ENCODE data around the gene IDS. TPM values are rescaled to one million over a fixed set of nuclear protein-coding genes. Genes with fewer than 3 reads are reported as not detected.

The IDS gene
- total and polyA plus RNA-seq, 9 donors = 53.3 to 122 (median 76.1) TPM

DNA sequence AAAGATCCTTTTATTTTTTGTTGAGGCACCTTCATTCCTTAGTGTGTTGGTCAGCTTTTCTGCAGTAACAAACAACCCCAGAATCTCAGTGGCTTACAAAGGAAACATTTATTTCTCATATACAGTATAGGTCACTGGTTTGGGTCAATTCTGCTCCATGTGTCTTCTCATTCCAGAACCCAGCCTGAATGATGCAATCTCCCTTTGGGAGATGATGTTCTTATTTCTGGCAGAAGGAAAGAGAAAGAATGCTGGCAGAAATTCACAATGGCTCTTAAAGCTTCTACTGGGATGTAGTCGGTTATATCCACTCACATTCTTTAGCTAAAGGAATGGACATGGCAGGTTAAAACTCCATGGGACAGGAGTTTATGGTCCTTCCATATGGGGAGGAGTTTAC is 42.3 kb downstream of the IDS start:
- Histone ChIP-seq H3K9me3 (no peaks in the 10 kb centered on the region), H3K27ac (no peak overlapping the region), H3K27me3 (no peaks in the 10 kb centered on the region), H3K4me1 (ENCODE audit: insufficient read depth) (no peaks in the 10 kb centered on the region), H3K36me3 (no peaks in the 10 kb centered on the region), H3K4me3 (no peak overlapping the region)
- TF ChIP-seq EP300 (IDR thresholded peaks at IDR 0.05) (no peak), POLR2A (IDR thresholded peaks at IDR 0.05) (no peak)
- TF ChIP-seq, protein P1, sequence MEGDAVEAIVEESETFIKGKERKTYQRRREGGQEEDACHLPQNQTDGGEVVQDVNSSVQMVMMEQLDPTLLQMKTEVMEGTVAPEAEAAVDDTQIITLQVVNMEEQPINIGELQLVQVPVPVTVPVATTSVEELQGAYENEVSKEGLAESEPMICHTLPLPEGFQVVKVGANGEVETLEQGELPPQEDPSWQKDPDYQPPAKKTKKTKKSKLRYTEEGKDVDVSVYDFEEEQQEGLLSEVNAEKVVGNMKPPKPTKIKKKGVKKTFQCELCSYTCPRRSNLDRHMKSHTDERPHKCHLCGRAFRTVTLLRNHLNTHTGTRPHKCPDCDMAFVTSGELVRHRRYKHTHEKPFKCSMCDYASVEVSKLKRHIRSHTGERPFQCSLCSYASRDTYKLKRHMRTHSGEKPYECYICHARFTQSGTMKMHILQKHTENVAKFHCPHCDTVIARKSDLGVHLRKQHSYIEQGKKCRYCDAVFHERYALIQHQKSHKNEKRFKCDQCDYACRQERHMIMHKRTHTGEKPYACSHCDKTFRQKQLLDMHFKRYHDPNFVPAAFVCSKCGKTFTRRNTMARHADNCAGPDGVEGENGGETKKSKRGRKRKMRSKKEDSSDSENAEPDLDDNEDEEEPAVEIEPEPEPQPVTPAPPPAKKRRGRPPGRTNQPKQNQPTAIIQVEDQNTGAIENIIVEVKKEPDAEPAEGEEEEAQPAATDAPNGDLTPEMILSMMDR (IDR thresholded peaks at IDR 0.05) = no peak
- 24 to 54% (median 45%) methylated on average over 1 of the region's 1 CpG for WGBS, 3 donors
- DNase-seq = no peak
- intact Hi-C loops (cut with DNase I) = no loop called here

DNA sequence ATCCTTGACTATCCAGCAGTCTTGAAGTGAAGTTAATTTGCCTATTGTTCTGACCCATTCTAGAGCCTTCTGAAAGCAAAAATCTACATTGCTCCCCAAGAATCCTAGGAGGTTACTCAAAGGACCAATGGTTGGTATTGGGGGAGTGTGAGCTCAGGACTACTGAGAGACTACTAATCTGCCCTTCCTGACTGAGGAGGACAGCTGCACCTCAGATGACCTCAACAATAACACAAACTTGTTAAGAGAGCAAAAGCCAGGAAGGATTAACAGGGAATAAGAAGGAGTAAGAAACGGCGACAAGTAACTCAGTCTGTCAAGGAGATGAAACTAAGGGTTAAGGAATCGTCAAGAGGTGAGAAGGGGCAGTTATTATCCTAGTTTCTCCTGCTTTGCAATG is 43.4 kb downstream of the IDS start:
- no peak overlapping the region for H3K4me3 ChIP-seq
- 54 to 62% (median 55%) methylated on average over 3 of the region's 3 CpGs for WGBS, 3 donors
- intact Hi-C loops (cut with DNase I) = no loop called here

DNA sequence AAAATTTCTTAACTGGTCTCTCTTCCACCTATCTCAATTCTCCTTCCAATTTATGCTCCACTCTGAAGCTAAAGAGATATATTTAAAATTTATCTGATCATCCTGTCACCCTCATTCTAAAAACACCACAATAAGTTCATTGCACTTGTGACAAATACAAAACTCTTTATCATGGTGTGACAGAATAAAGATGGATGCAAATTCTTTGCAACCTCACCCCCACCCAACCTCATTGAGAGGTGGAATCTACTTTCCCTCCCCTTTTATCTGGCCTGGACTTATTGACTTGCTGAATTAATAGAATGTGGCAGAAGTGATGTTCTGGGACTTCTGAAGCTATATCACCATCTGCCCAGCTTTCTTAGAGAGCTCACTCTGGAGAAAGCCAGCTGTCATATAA is 46.5 kb downstream of the IDS start:
- Histone ChIP-seq H3K27ac (no peak overlapping the region), H3K4me1 (ENCODE audit: insufficient read depth) (no peaks in the 10 kb centered on the region), H3K4me3 (no peak overlapping the region), H3K27me3 (no peaks in the 10 kb centered on the region), H3K36me3 (no peaks in the 10 kb centered on the region), H3K9me3 (no peaks in the 10 kb centered on the region)
- intact Hi-C loops (cut with DNase I) = no loop called here
- TF ChIP-seq, protein P1 (IDR thresholded peaks at IDR 0.05) = no peak
- TF ChIP-seq EP300 (IDR thresholded peaks at IDR 0.05) = no peak
- no peak for TF ChIP-seq POLR2A (IDR thresholded peaks at IDR 0.05)
- no peak for DNase-seq

More for the DNA sequence above, 43.4 kb downstream of the IDS start:
- no peaks in the 10 kb centered on the region for H3K9me3 ChIP-seq
- H3K27ac ChIP-seq = no peak overlapping the region
- H3K4me1 ChIP-seq (ENCODE audit: insufficient read depth) = no peaks in the 10 kb centered on the region
- H3K36me3 ChIP-seq = no peaks in the 10 kb centered on the region
- no peak for DNase-seq
- H3K27me3 ChIP-seq = no peaks in the 10 kb centered on the region
- TF ChIP-seq EP300 (IDR thresholded peaks at IDR 0.05) (no peak), POLR2A (IDR thresholded peaks at IDR 0.05) (no peak)
- TF ChIP-seq, protein P1 (IDR thresholded peaks at IDR 0.05) = no peak

DNA sequence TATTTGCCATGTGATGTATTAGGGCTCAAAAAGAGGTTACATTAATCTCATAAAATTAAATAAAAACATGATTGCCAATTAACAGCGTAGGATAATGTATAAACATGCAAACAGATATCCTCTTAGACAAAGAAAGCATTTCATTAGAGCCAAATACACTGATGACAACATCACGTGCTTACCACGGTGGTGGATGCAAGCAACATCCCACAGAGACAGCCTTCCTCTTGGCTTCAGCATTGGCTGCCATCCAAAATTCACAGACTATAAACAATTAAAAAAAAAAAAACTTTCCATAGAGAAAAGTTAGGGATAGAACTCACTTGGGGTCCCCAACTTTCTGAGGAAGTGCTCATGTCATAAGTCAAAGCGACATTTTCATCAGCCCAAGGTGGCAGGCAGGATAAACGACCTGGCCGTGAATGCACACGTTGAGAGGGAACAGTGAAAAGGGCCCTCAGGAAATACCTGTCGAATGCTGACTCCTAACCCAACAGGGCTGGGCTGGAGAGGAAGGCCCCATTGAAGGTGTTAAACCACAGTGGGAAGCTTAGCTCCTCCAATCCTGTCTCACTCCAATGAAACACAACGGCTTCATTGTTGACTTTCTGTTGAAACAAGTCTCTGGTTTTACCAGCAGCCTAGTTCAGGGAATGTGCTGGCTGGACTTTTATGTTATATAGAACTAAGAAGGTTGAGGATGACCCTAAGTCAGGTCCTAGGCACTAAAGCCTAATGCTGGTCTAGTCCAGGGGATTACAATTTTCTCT is 48.4 kb downstream of the IDS start:
- intact Hi-C loops (cut with DNase I) = no loop called here
- Histone ChIP-seq H3K36me3 (no peaks in the 10 kb centered on the region), H3K27me3 (no peaks in the 10 kb centered on the region), H3K4me3 (no peak overlapping the region), H3K9me3 (no peaks in the 10 kb centered on the region), H3K4me1 (ENCODE audit: insufficient read depth) (no peaks in the 10 kb centered on the region), H3K27ac (no peak overlapping the region)
- no peak for TF ChIP-seq EP300 (IDR thresholded peaks at IDR 0.05)
- TF ChIP-seq, protein P1 (IDR thresholded peaks at IDR 0.05) = no peak
- no peak for TF ChIP-seq POLR2A (IDR thresholded peaks at IDR 0.05)
- DNase-seq = no peak
- WGBS, 3 donors = 45 to 49% (median 47%) methylated on average over 9 of the region's 9 CpGs

All from ovary (tissue), 9 donors.